Activated CD8-positive, alpha-beta memory T cell treated with anti-CD3 and anti-CD28 coated beads, Interleukin-2, amount 50 U/mL, for 48 hours (primary cell): Measurements from ENCODE around the gene CTNNA1.
"Not testable (repeated sequence)": the region's sequence is repeated elsewhere in the genome, so short reads cannot be mapped to it uniquely, and the experiment has no call there.

Experiments
- DNase-seq: peaks from one replicate; pipeline ENCODE4 v3.0.0-alpha.2; 2020

Gene CTNNA1

GRCh38 chr5:138824516-138824915, 71.3 kb downstream of the CTNNA1 start:
- DNase-seq, result peak; percentile 57

- DNase-seq, result no peak
Observed at GRCh38 chr5:138824924-138825863, 72.0 kb downstream of the CTNNA1 start.

GRCh38 chr5:138828556-138828955, 75.3 kb downstream of the CTNNA1 start:
- DNase-seq, result no peak

DNA sequence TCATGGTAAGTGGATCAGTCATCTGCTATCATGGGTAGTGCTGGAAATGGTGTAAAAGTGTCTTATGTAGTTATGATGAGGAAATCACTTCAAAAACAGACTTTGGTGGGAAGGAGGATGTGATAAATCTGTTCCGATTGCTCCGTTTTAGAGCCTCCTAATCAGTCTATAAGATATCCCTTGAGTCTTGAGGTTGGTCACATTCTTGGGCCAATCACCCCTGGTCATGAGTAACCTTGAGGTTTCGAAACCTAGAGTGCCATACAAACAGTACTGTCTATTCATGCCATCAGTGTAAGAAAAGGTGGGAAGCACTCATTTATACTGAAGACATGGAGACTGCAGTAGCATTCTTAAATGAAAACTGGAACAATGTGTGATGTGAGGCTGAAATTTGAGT, 76.1 kb downstream of the CTNNA1 start:
- no peak for DNase-seq

DNA sequence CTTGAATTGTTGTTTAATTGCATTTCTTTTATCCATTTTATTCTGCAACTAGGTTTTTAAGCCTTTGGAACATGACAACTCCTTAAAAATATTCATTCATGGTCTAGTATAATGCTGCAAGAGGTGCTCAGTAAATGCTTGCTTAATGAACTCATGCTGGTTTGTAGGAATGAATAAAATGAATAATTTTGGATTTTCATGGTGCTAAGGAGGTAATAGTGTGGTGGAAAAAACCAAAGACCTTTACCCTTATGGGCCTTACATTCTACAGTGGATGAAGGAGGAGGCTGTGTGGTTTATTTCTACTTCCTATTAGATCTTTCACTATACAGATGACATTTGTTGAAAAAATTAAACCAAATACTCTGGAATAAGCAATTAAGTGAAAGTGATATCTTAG, 78.5 kb downstream of the CTNNA1 start:
- DNase-seq, result no peak

DNA sequence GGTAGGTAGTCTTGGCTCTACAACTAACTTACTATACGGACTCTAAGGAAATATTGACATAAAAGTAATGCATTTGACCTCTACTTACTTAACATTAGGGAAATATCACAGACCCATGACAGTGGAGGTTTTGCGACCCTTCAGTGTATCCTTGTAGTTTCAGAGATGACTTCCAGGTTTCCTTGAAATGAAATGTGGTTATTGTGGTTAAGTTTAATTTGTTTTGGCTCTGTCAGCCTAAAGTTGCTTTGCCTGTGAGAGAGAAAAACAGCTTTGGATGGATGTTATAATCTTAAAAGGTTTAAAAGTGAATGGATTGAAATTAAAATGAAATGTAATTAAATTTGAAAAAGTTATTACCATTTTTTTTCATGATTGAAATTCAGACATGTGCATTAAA, 79.0 kb downstream of the CTNNA1 start:
- DNase-seq, result no peak

DNA sequence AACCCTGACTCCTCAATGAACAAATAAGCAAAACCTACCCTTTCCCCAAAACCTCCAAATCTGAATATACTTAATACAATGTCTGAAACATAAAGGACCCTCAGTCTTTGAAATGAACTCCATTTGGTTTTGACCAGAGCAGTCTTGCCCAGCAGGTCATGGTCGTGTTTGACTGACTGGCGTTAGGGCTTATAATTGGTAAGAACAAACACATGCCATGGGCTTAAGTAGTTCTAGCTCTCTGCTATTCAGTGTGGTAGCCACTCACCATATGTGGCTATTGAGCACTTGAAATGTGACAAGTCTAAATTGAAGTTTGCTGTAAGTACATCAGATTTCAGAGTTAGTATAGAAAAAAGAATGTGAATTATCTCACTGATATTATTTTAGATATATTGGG, 79.9 kb downstream of the CTNNA1 start:
- no peak for DNase-seq

DNA sequence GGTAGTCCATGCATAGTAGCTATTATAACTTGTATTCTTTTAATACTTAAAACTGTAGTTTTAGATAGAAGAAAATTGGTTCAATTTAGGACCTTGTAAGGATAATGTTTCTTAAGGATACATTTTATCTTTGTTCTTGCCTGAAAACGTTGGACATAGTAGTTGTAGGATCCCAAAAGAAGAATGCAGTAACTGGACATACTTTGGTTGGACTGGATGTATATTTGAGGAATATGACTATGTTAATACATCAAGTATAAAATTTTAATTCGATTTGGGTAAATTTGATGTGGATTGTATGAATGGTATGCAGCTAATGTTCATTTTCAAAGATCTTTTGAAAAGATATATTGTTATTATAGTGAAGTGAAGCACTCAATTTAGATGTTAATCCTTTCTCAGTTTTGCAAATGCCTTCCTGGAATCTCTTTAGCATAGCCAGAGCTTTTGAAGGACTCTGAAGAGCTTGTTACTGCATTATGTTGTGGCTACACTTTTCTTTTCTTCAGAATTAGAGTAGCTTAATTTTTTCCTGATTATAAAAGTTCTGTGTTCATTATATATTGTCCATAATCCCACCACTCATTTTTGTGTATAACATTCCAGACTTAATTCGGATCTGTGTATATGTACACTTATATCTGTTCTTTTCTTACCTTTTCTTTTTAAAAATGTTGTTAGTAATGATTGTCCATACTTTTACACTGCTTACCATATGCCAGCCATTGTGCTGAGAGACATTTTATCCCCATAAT, 80.7 kb downstream of the CTNNA1 start:
- no peak for DNase-seq

DNA sequence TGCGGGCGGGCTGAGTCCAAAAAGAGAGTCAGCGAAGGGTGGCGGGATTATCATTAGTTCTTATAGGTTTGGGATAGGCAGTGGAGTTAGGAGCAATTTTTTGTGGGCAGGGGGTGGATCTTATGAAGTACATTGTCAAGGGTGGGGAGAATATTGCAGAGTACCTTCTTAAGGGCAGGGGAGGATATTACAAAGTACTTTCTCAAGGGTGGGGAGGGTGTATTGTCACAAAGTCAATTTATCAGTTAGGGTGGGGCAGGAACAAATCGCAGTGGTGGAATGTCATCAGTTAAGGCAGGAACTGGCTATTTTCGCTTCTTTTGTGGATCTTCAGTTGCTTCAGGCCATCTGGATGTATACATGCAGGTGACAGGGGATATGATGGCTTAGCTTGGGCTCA, 81.6 kb downstream of the CTNNA1 start:
- DNase-seq, result not testable (repeated sequence)

DNA sequence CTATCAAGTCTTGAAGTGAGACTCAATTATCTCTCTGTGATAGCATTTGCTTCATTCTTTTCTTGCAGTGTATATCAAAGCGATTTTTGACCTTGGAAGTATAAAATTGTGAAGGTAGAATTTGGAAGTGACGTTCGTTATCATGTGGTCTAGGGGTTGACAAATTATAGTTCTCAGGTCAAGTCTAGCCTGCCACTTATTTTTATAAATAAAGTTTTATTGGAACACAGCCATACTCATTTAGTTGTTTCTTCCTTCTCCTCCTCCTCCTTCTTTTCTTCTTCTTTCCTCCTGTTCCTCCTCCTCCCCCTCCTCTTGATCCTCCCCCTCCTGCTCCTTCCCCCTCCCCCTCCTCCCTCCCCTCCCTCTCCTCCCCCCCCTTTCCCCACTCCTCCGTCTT, 83.9 kb downstream of the CTNNA1 start:
- DNase-seq, result no peak

DNA sequence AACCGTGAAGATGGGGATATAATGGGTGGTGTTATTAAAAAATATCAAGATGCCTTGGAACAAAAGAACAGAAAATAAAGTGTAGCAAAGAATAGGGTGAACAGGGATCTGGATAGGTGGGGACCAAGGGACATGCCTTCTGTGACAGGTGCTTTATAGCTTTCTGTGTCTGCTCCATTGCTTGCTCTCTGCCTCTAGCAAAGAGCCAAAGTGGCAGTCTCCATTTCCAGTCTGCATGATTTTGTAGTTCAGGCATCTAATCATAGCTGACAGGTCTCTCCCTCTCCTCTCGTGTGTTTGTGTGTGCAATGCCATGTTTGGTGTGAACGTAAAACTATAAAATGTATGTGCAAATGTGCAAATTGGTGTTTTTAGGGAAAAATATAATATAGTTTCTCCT, 86.9 kb downstream of the CTNNA1 start:
- DNase-seq, result no peak

DNA sequence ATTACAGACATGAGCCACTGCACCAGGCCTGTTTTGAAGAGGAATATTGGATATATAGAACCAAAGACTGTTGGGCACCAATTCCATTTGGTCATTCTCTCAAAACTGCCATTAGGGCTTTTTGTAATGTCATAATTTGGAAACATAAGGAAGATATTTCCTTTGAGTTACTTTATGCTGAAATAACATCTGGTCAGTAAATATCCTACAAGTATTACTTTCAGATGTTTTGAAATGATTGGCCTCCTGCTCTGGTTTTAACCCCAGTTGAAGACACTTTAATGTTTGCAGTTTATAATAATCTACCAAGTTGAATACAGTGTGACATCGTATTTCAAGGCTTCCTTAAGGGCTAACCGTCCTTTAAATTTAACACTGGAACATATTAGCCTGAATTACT, 88.3 kb downstream of the CTNNA1 start:
- no peak for DNase-seq

- DNase-seq, result no peak
Observed at GRCh38 chr5:138843316-138844124, 90.3 kb downstream of the CTNNA1 start.

DNA sequence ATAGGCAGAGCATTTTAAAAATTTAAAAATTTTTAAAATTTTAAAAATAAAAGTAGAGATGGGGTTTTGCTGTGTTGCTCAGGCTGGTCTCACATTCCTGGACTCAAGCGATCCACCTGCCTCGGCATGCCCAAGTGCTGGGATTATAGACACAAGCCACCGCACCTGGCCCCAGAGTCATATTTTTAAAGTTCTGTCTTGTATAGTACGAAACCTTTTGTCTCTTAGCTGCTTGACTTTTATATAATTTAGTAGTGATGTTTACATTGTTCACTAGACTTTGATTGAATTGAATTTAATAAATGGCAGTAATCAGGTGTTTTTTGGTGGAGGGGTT, 90.9 kb downstream of the CTNNA1 start:
- DNase-seq, result no peak

DNA sequence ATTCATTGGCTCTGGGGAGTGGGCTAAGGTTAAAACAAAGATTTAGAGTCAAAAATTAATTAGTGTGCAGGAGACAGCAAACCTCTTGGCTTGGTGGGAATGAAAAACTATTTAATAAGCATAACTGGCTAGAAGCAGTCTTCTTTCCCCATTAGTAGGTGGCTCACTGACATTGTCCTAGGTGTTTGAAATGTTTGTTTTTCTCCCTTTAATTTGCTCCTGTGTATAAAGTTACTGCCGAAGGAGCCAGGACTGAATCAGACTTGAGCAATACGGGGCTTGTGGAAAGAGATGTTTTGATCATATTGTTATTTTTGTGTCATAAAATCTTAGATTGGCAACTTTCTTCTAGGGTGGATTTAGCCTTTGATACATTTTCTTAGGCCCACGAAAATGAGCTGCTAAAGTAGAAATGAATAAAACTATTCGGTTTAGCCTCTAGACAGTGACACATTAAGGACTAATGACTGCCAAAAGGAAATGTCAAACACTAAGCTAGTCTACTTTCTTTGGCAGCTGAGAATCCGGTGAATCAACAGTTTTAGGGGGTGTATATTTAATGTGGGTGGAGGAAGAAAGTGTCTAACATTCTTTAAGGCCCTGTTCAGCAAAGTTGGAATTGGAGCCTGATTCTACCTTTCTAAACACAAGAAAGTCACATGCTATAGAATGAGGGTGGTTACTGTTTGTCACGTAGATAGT, 91.7 kb downstream of the CTNNA1 start:
- DNase-seq, result no peak

- DNase-seq, result no peak
Observed at GRCh38 chr5:138849439-138849838, 96.2 kb downstream of the CTNNA1 start.

DNA sequence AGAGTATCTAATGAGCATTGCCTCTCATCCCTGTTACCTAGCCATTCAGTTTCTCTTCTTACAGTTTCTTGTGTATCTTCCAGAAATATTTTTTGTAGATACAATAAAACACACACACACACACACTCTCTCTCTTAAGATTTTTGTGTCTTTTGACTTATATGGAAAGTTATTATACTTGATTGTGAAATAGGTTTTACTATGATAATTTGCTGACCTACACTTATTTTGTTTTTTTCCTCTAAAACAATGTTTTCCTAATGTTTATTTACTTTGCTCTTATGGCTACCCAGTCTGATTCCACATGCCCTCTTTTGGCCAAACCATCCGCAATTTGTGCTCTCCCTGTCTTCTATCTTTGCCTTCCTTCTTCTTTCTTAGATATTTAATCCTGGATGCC, 96.7 kb downstream of the CTNNA1 start:
- DNase-seq, result no peak

- no peak for DNase-seq
Observed at GRCh38 chr5:138850865-138851435, 97.7 kb downstream of the CTNNA1 start.

GRCh38 chr5:138853132-138853531, 99.9 kb downstream of the CTNNA1 start:
- DNase-seq, result no peak

GRCh38 chr5:138867011-138867410, 113.8 kb downstream of the CTNNA1 start:
- DNase-seq, result no peak

DNA sequence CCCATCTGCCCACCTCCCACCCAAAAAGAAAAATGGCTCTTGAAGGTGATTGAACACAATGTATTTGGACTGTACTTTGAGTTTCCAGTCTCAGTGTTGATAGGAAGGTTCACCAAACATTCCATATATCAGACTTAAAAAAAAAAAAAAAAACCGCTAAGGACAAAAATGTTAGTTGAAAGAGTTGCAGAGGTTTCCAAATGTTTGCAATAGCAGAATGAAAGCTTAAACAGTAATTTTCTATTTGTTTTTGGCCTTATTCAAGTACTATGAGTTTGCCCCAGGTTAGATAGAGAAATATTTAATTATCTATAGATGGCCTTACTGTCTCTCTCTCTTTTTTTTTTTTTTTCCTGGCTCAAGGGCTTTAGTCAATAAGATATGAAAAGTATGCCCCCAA, 115.8 kb downstream of the CTNNA1 start:
- DNase-seq, result no peak

GRCh38 chr5:138869763-138870500, 116.7 kb downstream of the CTNNA1 start:
- DNase-seq, result no peak
